ENCODE measurements around the gene MGAT4A. TPM values are rescaled to one million over a fixed set of nuclear protein-coding genes. Genes with fewer than 3 reads are reported as not detected.

Gene MGAT4A
- total RNA-seq, 2 experiments from 2014 or later: 93.9 to 109 TPM

- peaks cover 66% of the 10 kb centered on the region for H3K36me3 Mint-ChIP-seq (ENCODE audit: low read depth)
- peaks cover 6% of the 10 kb centered on the region for H3K4me1 Mint-ChIP-seq
- H3K27me3 Mint-ChIP-seq: no peaks in the 10 kb centered on the region
- no peak overlapping the region for H3K27ac Mint-ChIP-seq
- no peak for DNase-seq
- no peak overlapping the region for H3K4me3 Mint-ChIP-seq
- CTCF ChIA-PET: interaction anchor here (1.3 to 1.6 kb wide), 2 partner anchors 10 to 268 kb away, joined by 3 to 4 read pairs; no protein-coding TSS in a partner anchor
- POLR2A ChIA-PET: no interaction called here
- no peaks in the 10 kb centered on the region for H3K9me3 Mint-ChIP-seq
Observed at GRCh38 chr2:98569915-98570314, 161.0 kb downstream of the MGAT4A start.

- DNase-seq: peak; percentile 69
- POLR2A ChIA-PET: interaction anchor here (0.6 kb wide), 1 partner anchor 268 kb away, joined by 5 read pairs; no protein-coding TSS in a partner anchor
- Mint-ChIP-seq H3K4me3 (no peak overlapping the region), H3K27ac (no peak overlapping the region), H3K36me3 (ENCODE audit: low read depth) (peaks cover 66% of the 10 kb centered on the region), H3K9me3 (no peaks in the 10 kb centered on the region), H3K4me1 (peaks cover 6% of the 10 kb centered on the region), H3K27me3 (no peaks in the 10 kb centered on the region)
- CTCF ChIA-PET: interaction anchor here (0.8 to 1.6 kb wide), 9 partner anchors 9 to 268 kb away, joined by 3 to 5 read pairs (median 4); no protein-coding TSS in a partner anchor
Observed at GRCh38 chr2:98569197-98569793, 161.6 kb downstream of the MGAT4A start.

Other genes starting within 250 kb of the MGAT4A start
- 10 to 100 TPM; 21.6 to 25.3 TPM for gene COA5, start 122.6 kb downstream of the MGAT4A start, total RNA-seq
- gene UNC50, start 122.5 kb downstream of the MGAT4A start, total RNA-seq: 10 to 100 TPM; 25.6 to 31.1 TPM
- under 1 TPM; 0.19 to 0.22 TPM for gene CRACDL, start 205.1 kb upstream of the MGAT4A start, total RNA-seq

All from activated CD4-positive, alpha-beta T cell treated with anti-CD3 and anti-CD28 coated beads, Interleukin-2, amount 10 ng/mL, durations not matched to agents 7 days and 5 days (primary cell).